Measurements from ENCODE around the gene EEF1AKMT1. TPM values are rescaled to one million over a fixed set of nuclear protein-coding genes. Genes with fewer than 3 reads are reported as not detected.

EEF1AKMT1 gene
- total RNA-seq, 2 donors from 2014 or later: 7.6 to 8.1 TPM

DNA sequence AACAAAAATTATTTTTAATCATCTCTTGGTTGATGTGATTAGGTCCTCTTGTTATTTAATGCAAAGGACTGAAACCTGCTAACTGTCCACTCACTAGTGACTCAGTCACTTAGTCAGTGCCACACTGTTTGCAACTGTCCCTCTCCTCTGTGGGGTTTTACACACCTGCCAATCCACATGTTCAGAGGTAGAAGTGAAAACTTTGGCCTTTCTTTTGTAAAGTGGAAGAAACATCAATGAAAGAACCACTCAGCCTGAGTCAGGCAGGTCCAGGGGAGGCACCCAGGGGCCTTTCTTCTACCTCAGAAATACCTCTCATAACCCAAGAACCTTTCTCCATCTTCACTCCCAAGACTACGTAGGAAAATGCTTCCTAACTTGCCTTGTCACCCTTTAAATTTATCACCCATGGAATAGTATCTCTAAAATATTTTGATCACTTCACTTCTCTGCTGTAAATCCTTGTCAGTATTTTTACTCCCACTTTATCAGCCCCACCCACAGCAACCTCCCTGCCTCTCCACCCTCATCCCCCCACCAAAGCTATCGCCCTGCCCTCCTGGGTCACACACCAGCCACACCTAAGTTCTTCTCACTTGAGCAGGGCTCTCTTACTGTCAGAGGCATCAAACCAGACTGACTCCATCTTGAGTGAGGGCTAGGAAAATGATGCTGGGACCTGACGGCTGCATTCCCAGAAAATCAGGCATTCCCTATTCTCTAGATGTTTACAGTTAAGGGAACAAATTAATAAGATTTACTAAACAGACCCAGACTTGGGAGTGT, 29.6 kb upstream of the EEF1AKMT1 start:
- H3K27me3 ChIP-seq (ENCODE audit: control insufficient read depth, insufficient read depth, low read length, poor library complexity, severe bottlenecking): no peaks in the 10 kb centered on the region
- WGBS, 2 experiments (ENCODE audit: insufficient coverage in 1 of 2, insufficient read length in 1 of 2): 93 to 100% methylated on average over 1 to 3 of the region's 3 CpGs
- peaks cover 58% of the 10 kb centered on the region for H3K36me3 ChIP-seq (ENCODE audit: control insufficient read depth, insufficient read depth, low read length)
- Mint-ChIP-seq H3K36me3 (ENCODE audit: low read depth) (peaks cover 22% of the 10 kb centered on the region), H3K9me3 (no peaks in the 10 kb centered on the region), H3K27ac (peak overlapping the region; percentile 36), H3K4me1 (no peaks in the 10 kb centered on the region), H3K4me3 (no peak overlapping the region), H3K27me3 (ENCODE audit: insufficient read depth) (no peaks in the 10 kb centered on the region)
- H3K4me1 ChIP-seq (ENCODE audit: control insufficient read depth, insufficient read depth, low read length): no peaks in the 10 kb centered on the region
- no peak overlapping the region for H3K4me3 ChIP-seq (ENCODE audit: low read length)
- H3K27ac ChIP-seq (ENCODE audit: low read depth, low read length): no peak overlapping the region
- H3K9me3 ChIP-seq (ENCODE audit: control insufficient read depth, low read length): no peaks in the 10 kb centered on the region
- TF ChIP-seq, protein P1, sequence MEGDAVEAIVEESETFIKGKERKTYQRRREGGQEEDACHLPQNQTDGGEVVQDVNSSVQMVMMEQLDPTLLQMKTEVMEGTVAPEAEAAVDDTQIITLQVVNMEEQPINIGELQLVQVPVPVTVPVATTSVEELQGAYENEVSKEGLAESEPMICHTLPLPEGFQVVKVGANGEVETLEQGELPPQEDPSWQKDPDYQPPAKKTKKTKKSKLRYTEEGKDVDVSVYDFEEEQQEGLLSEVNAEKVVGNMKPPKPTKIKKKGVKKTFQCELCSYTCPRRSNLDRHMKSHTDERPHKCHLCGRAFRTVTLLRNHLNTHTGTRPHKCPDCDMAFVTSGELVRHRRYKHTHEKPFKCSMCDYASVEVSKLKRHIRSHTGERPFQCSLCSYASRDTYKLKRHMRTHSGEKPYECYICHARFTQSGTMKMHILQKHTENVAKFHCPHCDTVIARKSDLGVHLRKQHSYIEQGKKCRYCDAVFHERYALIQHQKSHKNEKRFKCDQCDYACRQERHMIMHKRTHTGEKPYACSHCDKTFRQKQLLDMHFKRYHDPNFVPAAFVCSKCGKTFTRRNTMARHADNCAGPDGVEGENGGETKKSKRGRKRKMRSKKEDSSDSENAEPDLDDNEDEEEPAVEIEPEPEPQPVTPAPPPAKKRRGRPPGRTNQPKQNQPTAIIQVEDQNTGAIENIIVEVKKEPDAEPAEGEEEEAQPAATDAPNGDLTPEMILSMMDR (conservative IDR thresholded peaks at IDR 0.05): no peak
- DNase-seq: no peak
- H3K9ac ChIP-seq (ENCODE audit: extremely low read depth, low read length, poor library complexity, severe bottlenecking): no peak overlapping the region

DNA sequence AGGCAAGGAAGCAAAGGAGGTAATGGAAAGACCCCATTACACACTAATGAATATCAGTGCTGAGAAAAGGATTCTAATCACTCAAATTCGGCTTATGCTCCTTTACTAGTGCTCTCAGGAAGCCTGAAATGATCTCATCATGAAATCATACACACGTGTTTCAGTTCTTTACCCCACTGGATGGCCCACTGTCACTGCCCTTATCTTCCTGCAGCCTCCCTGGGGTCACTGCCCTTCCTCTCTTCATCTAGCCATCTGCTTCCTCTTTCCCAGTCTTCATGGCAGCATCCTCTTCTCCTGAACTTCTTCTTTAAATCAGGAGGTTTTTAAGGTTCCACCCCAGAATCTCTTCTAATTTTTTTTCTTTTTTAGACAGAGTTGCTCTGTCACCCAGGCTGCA, 27.9 kb upstream of the EEF1AKMT1 start:
- no peaks in the 10 kb centered on the region for H3K4me1 Mint-ChIP-seq
- TF ChIP-seq, protein P1 (conservative IDR thresholded peaks at IDR 0.05): no peak
- no peak overlapping the region for H3K4me3 Mint-ChIP-seq
- H3K36me3 Mint-ChIP-seq (ENCODE audit: low read depth): peaks cover 28% of the 10 kb centered on the region
- Histone ChIP-seq H3K9me3 (ENCODE audit: control insufficient read depth, low read length) (no peaks in the 10 kb centered on the region), H3K4me3 (ENCODE audit: low read length) (no peak overlapping the region), H3K4me1 (ENCODE audit: control insufficient read depth, insufficient read depth, low read length) (no peaks in the 10 kb centered on the region), H3K27me3 (ENCODE audit: control insufficient read depth, insufficient read depth, low read length, poor library complexity, severe bottlenecking) (no peaks in the 10 kb centered on the region), H3K36me3 (ENCODE audit: control insufficient read depth, insufficient read depth, low read length) (peaks cover 47% of the 10 kb centered on the region), H3K27ac (ENCODE audit: low read depth, low read length) (no peak overlapping the region), H3K9ac (ENCODE audit: extremely low read depth, low read length, poor library complexity, severe bottlenecking) (no peak overlapping the region)
- 87 to 100% methylated on average over 2 of the region's 2 CpGs for WGBS, 2 experiments (ENCODE audit: insufficient coverage in 1 of 2, insufficient read length in 1 of 2)
- DNase-seq: no peak
- no peaks in the 10 kb centered on the region for H3K27me3 Mint-ChIP-seq (ENCODE audit: insufficient read depth)
- H3K9me3 Mint-ChIP-seq: no peaks in the 10 kb centered on the region
- peak overlapping the region; percentile 23 for H3K27ac Mint-ChIP-seq

DNA sequence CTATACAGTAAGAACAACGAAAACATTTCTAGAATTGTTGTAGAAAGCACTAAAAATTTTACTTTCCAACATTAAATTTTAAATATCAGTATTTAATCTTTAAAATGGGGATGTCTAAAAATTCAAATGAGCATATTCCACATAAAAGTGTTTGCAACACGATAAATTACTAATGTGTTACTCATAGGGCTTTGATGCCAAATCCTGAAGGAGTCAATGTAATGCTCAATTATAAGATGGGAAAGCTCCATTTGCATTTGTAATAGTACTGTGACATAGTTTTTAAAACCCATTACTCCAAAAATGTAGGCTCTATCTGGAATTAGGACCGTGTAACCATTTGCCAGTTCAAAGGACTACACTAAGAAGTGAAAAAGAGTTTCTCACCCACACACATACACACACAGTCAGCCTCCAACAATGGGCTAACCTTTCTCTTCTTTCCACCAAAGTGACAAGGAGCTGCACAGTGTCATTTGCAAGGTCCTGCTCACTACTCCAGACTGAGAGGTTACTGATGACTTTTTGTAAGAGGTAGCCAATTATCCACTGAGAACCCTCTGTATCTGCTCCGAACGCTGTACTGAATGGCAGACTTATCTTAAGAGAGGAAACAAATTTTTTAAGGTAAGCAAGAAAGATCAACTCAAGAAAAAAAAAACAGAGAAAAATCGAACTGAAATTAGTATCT, 26.1 kb upstream of the EEF1AKMT1 start:
- no peak for DNase-seq
- H3K4me1 ChIP-seq (ENCODE audit: control insufficient read depth, insufficient read depth, low read length): no peaks in the 10 kb centered on the region
- no peak overlapping the region for H3K9ac ChIP-seq (ENCODE audit: extremely low read depth, low read length, poor library complexity, severe bottlenecking)
- H3K4me3 ChIP-seq (ENCODE audit: low read length): no peak overlapping the region
- H3K27me3 Mint-ChIP-seq (ENCODE audit: insufficient read depth): no peaks in the 10 kb centered on the region
- no peak overlapping the region for H3K27ac ChIP-seq (ENCODE audit: low read depth, low read length)
- H3K27me3 ChIP-seq (ENCODE audit: control insufficient read depth, insufficient read depth, low read length, poor library complexity, severe bottlenecking): no peaks in the 10 kb centered on the region
- WGBS, 2 experiments (ENCODE audit: insufficient coverage in 1 of 2, insufficient read length in 1 of 2): 94 to 97% methylated on average over 4 to 5 of the region's 6 CpGs
- H3K36me3 ChIP-seq (ENCODE audit: control insufficient read depth, insufficient read depth, low read length): peaks cover 60% of the 10 kb centered on the region
- H3K27ac Mint-ChIP-seq: no peak overlapping the region
- peaks cover 35% of the 10 kb centered on the region for H3K36me3 Mint-ChIP-seq (ENCODE audit: low read depth)
- TF ChIP-seq, protein P1 (conservative IDR thresholded peaks at IDR 0.05): no peak
- H3K9me3 ChIP-seq (ENCODE audit: control insufficient read depth, low read length): no peaks in the 10 kb centered on the region
- no peak overlapping the region for H3K4me3 Mint-ChIP-seq
- H3K4me1 Mint-ChIP-seq: no peaks in the 10 kb centered on the region
- H3K9me3 Mint-ChIP-seq: no peaks in the 10 kb centered on the region
